DOHH2 (cell line): ENCODE measurements around the gene LHX3.

ENCODE experiments used
- H3F3A ChIP-seq: fragments of 200-600 bp; sonication (generic), shearing (Covaris generic); 2 replicates; pipeline ENCODE4 v1.6.0; 2016; ENCODE audit warnings: antibody characterized with exemption, mild to moderate bottlenecking; ENCODE audit not compliant: control insufficient read depth, insufficient read depth
- H3K27ac ChIP-seq: fragments of 200-600 bp; sonication (generic); 2 replicates; pipeline ENCODE4 v1.5.1; 2014; ENCODE audit warnings: low read depth, mild to moderate bottlenecking, low read length, moderate library complexity
- H3K27me3 ChIP-seq: fragments of 200-600 bp; sonication (generic); 2 replicates; pipeline ENCODE4 v1.6.1; 2014; ENCODE audit warnings: mild to moderate bottlenecking, low read length, mixed read lengths; ENCODE audit not compliant: control insufficient read depth
- H3K36me3 ChIP-seq: fragments of 200-600 bp; sonication (generic); 2 replicates; pipeline ENCODE4 v1.6.1; 2014; ENCODE audit warnings: mild to moderate bottlenecking, low read length, moderate library complexity, mixed read lengths; ENCODE audit not compliant: control insufficient read depth
- H3K4me1 ChIP-seq: fragments of 200-600 bp; sonication (generic); 2 replicates; pipeline ENCODE4 v1.6.1; 2014; ENCODE audit warnings: mild to moderate bottlenecking, low read length, mixed read lengths; ENCODE audit not compliant: control insufficient read depth
- H3K4me2 ChIP-seq: fragments of 200-600 bp; sonication (generic); 2 replicates; pipeline ENCODE4 v1.6.0; 2014; ENCODE audit warnings: mild to moderate bottlenecking, low read length, moderate library complexity
- H3K4me3 ChIP-seq: fragments of 200-600 bp; sonication (generic); 2 replicates; pipeline ENCODE4 v1.5.1; 2014; ENCODE audit warnings: mild to moderate bottlenecking, low read length, mixed read lengths
- H3K79me2 ChIP-seq: fragments of 200-600 bp; sonication (generic); 2 replicates; pipeline ENCODE4 v1.6.1; 2014; ENCODE audit warnings: mild to moderate bottlenecking, low read length, mixed read lengths; ENCODE audit not compliant: control insufficient read depth
- H3K9me2 ChIP-seq: fragments of 200-600 bp; sonication (generic); replicated peaks from 2 replicates; pipeline ENCODE4 v1.6.1; 2014; ENCODE audit warnings: mild to moderate bottlenecking, low read length, mixed read lengths; ENCODE audit not compliant: control insufficient read depth
- H3K9me3 ChIP-seq: fragments of 200-600 bp; sonication (generic); 2 replicates; pipeline ENCODE4 v1.6.1; 2014; ENCODE audit warnings: antibody characterized with exemption, low read length, mixed read lengths; ENCODE audit not compliant: control insufficient read depth, insufficient read depth
- H4K20me1 ChIP-seq: fragments of 200-600 bp; sonication (generic); 2 replicates; pipeline ENCODE4 v1.6.0; 2014; ENCODE audit warnings: low read depth, mild to moderate bottlenecking, antibody characterized with exemption, low read length, moderate library complexity; ENCODE audit not compliant: control insufficient read depth, insufficient read depth
- CTCF ChIP-seq: fragments of 200-600 bp; sonication (generic); IDR thresholded peaks from one replicate; pipeline ENCODE4 v1.5.1; 2014; ENCODE audit warnings: antibody characterized with exemption, mild to moderate bottlenecking, low read depth, low read length; ENCODE audit not compliant: poor library complexity, severe bottlenecking
- EZH2phosphoT487 ChIP-seq: fragments of 200-600 bp; sonication (generic); IDR thresholded peaks from 2 replicates; pipeline ENCODE4 v1.6.1; 2017; ENCODE audit warnings: borderline replicate concordance, mild to moderate bottlenecking, antibody characterized with exemption, low read length, moderate library complexity, mixed read lengths

LHX3 gene

GRCh38 chr9:136173648-136174290 lies 31.2 kb downstream of the LHX3 start:
- peaks cover 3% of the 10 kb centered on the region; the same call in 1 of the 2 replicates for H3K27me3 ChIP-seq
- H3F3A ChIP-seq = no peaks in the 10 kb centered on the region
- no peak overlapping the region for H3K27ac ChIP-seq
- no peak for TF ChIP-seq CTCF
- TF ChIP-seq EZH2phosphoT487 = no peak
- H3K36me3 ChIP-seq = no peaks in the 10 kb centered on the region
- H3K4me3 ChIP-seq = no peak overlapping the region
- no peaks in the 10 kb centered on the region for H3K9me2 ChIP-seq
- H3K4me1 ChIP-seq = peaks cover 17% of the 10 kb centered on the region
- no peak overlapping the region for H3K4me2 ChIP-seq
- no peaks in the 10 kb centered on the region for H3K79me2 ChIP-seq
- H4K20me1 ChIP-seq = no peaks in the 10 kb centered on the region
- no peaks in the 10 kb centered on the region for H3K9me3 ChIP-seq

GRCh38 chr9:136172412-136173079 lies 32.4 kb downstream of the LHX3 start:
- TF ChIP-seq CTCF (no peak), EZH2phosphoT487 (no peak)

GRCh38 chr9:136171801-136172411 lies 33.0 kb downstream of the LHX3 start:
- Histone ChIP-seq H3K79me2 (no peaks in the 10 kb centered on the region), H3K9me3 (no peaks in the 10 kb centered on the region), H3K36me3 (no peaks in the 10 kb centered on the region), H3K27ac (no peak overlapping the region), H3K4me2 (no peak overlapping the region), H3K4me1 (peaks cover 17% of the 10 kb centered on the region), H4K20me1 (no peaks in the 10 kb centered on the region), H3K27me3 (no peaks in the 10 kb centered on the region), H3K4me3 (no peak overlapping the region), H3F3A (no peaks in the 10 kb centered on the region), H3K9me2 (no peaks in the 10 kb centered on the region)
- no peak for TF ChIP-seq EZH2phosphoT487
- TF ChIP-seq CTCF = no peak

More at GRCh38 chr9:136172412-136173079, 32.4 kb downstream of the LHX3 start:
- Histone ChIP-seq H3F3A (no peaks in the 10 kb centered on the region), H3K36me3 (no peaks in the 10 kb centered on the region), H3K9me2 (no peaks in the 10 kb centered on the region), H3K9me3 (no peaks in the 10 kb centered on the region), H3K79me2 (no peaks in the 10 kb centered on the region), H4K20me1 (no peaks in the 10 kb centered on the region), H3K27me3 (no peaks in the 10 kb centered on the region), H3K4me2 (no peak overlapping the region), H3K4me3 (no peak overlapping the region), H3K27ac (no peak overlapping the region), H3K4me1 (peaks cover 17% of the 10 kb centered on the region)
